ENCODE measurements around the gene PIGB.

PIGB gene

DNA sequence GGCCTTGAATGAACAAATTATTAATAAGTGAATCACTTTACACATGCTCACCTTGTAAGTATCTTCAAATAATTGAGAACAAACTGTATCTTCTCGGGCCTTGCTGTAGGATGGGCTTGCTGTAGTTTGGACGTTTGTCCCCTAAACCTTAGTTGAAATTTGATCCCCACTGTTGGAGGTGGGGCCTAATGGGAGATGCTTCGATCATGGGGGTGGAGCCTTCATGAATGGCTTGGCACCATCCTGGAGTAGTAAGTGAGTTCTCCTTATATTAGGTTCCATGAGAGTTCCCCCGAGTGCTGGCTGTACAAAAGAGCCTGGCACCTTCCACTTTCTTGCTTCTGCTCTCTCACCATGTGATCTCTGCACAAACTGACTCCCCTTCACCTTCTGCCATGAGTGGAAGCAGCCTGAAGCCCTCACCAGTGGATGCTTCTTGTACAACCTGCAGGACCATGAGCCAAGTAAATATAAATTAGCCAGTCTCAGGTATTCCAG is 29.3 kb downstream of the PIGB start:
- TF ChIP-seq, protein P1, sequence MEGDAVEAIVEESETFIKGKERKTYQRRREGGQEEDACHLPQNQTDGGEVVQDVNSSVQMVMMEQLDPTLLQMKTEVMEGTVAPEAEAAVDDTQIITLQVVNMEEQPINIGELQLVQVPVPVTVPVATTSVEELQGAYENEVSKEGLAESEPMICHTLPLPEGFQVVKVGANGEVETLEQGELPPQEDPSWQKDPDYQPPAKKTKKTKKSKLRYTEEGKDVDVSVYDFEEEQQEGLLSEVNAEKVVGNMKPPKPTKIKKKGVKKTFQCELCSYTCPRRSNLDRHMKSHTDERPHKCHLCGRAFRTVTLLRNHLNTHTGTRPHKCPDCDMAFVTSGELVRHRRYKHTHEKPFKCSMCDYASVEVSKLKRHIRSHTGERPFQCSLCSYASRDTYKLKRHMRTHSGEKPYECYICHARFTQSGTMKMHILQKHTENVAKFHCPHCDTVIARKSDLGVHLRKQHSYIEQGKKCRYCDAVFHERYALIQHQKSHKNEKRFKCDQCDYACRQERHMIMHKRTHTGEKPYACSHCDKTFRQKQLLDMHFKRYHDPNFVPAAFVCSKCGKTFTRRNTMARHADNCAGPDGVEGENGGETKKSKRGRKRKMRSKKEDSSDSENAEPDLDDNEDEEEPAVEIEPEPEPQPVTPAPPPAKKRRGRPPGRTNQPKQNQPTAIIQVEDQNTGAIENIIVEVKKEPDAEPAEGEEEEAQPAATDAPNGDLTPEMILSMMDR (IDR thresholded peaks at IDR 0.05; ENCODE audit: low read depth, low read length): no peak
- H3K27me3 ChIP-seq: no peaks in the 10 kb centered on the region
- H3K4me1 ChIP-seq: peaks cover 10% of the 10 kb centered on the region
- no peak overlapping the region for H3K4me3 ChIP-seq (ENCODE audit: low read depth, low read length)
- H3K9me3 ChIP-seq: no peaks in the 10 kb centered on the region
- no peak for DNase-seq
- no peaks in the 10 kb centered on the region for H3K36me3 ChIP-seq

DNA sequence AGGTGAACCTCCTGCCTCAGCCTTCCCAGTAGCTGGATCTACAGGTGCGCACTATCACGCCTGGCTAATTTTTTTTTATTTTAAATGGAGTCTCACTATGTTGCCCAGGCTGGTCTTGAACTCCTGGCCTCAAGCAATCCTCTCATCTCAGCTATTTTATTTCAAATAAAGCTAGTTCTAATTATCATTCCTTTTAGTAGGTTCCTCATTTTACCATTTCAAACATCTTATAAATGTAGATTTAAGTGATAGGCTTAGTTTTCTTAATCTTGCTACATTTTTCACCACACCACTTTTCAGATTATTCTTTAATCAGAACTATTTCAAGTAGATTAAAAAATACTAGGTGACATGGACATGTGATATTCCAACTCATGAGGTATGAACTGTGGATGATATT is 30.3 kb downstream of the PIGB start:
- TF ChIP-seq, protein P1 (IDR thresholded peaks at IDR 0.05; ENCODE audit: low read depth, low read length): no peak
- no peak for DNase-seq
- no peaks in the 10 kb centered on the region for H3K27me3 ChIP-seq

DNA sequence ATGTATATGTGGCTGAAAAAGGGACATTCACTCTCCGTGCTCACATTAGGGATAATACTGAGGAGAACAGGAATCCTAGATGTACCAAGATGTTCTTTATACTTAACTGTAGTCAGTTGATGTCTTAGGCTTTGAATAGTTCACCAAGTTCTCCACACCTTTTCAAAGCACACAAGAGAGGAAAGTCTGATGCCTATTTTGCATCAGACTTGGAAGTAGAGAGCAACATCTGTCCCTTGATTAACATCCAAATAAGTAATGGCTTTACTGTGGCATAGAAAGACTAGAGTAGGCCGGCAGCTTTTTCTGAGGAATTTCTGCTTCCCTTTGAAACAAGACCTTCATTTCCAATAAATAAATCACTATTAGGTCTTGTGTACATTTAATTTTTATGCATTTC is 34.0 kb downstream of the PIGB start:
- peaks cover 10% of the 10 kb centered on the region for H3K4me1 ChIP-seq
- DNase-seq: no peak
- TF ChIP-seq, protein P1 (IDR thresholded peaks at IDR 0.05; ENCODE audit: low read depth, low read length): no peak

More for the DNA sequence above, 30.3 kb downstream of the PIGB start:
- Histone ChIP-seq H3K9me3 (no peaks in the 10 kb centered on the region), H3K36me3 (no peaks in the 10 kb centered on the region), H3K4me3 (ENCODE audit: low read depth, low read length) (no peak overlapping the region), H3K4me1 (peaks cover under 1% of the 10 kb centered on the region)

DNA sequence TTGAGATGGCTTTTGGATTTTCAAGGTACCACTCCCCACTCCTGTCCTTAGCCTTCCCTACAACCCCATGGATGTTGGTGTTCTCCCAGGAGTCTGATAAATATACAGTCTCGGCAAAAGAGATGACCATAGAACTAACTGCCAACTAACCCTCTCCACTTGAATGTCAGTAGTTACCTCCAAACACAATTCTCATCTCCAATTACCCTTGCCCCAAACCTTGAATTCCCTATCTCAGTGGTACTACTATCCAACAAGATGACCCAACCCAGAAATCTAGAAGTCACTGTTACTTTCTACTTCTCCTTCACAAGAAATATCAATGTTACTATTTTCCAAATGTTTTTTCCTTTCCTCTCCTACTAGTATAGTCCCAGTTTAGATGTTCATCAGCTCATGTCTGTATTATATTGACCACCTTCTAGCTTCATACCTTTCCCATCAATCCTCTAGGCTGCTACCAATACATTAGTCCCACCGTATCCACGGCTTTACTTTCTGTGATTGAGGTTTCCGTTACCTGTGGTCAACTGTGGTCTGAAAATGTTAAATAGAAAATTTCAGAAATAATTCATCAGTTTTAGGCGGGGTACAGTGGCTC is 38.1 kb downstream of the PIGB start:
- no peaks in the 10 kb centered on the region for H3K9me3 ChIP-seq
- no peaks in the 10 kb centered on the region for H3K27me3 ChIP-seq
- peaks cover 11% of the 10 kb centered on the region for H3K4me1 ChIP-seq
- TF ChIP-seq, protein P1 (IDR thresholded peaks at IDR 0.05; ENCODE audit: low read depth, low read length): no peak
- DNase-seq: no peak
- no peak overlapping the region for H3K4me3 ChIP-seq (ENCODE audit: low read depth, low read length)
- no peaks in the 10 kb centered on the region for H3K36me3 ChIP-seq

More for the DNA sequence above, 34.0 kb downstream of the PIGB start:
- no peaks in the 10 kb centered on the region for H3K9me3 ChIP-seq
- H3K27me3 ChIP-seq: no peaks in the 10 kb centered on the region
- H3K36me3 ChIP-seq: no peaks in the 10 kb centered on the region
- H3K4me3 ChIP-seq (ENCODE audit: low read depth, low read length): no peak overlapping the region

DNA sequence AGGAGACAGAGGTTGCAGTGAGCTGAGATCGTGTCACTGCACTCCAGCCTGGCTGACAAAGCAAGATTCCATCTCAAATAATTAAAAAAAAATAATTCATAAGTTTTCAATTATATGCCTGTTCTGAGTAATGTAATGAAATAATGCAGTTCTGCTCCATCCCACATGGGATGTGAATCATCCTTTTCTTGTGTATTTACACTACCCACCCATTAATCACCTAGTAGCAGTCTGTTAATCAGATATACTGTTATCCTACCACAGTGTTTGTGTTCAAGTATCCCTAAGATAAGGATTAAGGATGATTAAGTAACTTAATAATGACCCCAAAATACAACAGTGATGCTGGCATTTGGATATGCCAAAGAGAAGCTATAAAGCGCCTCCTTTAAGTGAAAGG is 38.8 kb downstream of the PIGB start:
- Histone ChIP-seq H3K36me3 (no peaks in the 10 kb centered on the region), H3K4me1 (peaks cover 11% of the 10 kb centered on the region), H3K27me3 (no peaks in the 10 kb centered on the region), H3K9me3 (no peaks in the 10 kb centered on the region), H3K4me3 (ENCODE audit: low read depth, low read length) (no peak overlapping the region)
- TF ChIP-seq, protein P1 (IDR thresholded peaks at IDR 0.05; ENCODE audit: low read depth, low read length): no peak
- DNase-seq: no peak

DNA sequence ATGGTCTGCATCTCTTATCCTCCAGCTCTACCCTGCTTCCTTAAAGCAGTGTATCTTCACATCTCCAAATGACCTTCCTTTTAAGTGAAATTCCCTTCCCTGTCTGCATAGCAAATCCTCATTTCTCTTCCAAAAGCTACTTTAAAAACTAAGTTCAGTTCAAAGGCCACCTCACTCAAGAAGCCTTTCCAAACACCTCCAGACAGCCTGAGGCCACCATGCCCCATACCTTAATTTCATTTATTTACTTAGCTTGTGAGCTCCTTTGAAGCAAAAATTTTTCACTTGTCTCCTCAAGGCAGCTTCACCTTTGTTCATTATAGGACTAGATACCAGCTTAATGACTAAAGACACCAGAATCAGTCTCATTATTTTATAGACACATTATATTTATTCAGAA is 39.4 kb downstream of the PIGB start:
- H3K4me3 ChIP-seq (ENCODE audit: low read depth, low read length): no peak overlapping the region
- no peaks in the 10 kb centered on the region for H3K9me3 ChIP-seq
- no peaks in the 10 kb centered on the region for H3K36me3 ChIP-seq
- H3K4me1 ChIP-seq: peaks cover 11% of the 10 kb centered on the region
- H3K27me3 ChIP-seq: no peaks in the 10 kb centered on the region
- TF ChIP-seq, protein P1 (IDR thresholded peaks at IDR 0.05; ENCODE audit: low read depth, low read length): no peak
- DNase-seq: no peak

Measured in BE2C (cell line).